Inferior parietal cortex (tissue), 1 donor: ENCODE data around the gene CGGBP1.
"Not testable (repeated sequence)": the region's sequence is repeated elsewhere in the genome, so short reads cannot be mapped to it uniquely, and the experiment has no call there.

Experiments used
- DNase-seq: peaks from one replicate; pipeline ENCODE4 v3.0.0-alpha.2; 2016; ENCODE audit errors: extremely low spot score

The CGGBP1 gene

DNA sequence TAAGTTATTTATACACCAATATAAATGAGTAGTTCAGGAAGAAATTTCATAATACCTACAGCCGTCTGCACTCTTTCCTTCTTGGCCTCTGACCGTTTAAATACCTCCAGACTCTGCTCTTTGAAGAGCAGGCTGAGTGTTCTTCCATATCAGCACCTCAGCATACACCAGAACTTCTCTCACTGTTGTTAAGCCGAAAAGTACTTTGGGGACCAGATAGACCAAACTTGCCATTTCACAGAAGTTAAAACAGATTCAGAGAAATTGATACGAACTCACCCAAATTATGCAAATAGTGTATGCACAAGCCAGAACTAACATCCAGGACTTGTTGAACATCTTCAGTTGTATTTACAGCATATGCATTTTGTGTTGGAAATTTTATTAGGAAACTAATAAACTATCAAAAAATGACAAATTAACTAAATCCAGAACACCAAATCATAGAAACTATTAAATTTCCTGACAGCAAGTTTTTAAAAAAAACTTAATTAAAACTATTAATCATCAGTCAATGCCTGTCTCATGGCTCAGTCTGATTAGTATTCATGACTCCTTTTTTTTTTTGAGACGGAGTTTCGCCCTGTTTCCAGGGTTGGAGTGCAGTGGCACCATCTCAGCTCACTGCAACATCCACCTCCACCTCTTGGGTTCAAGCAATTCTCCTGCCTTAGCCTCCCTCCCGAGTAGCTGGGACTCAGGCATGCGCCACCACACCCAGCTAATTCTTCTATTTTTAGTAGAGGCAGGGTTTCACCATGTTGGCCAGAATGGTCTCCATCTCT is 24.1 kb downstream of the CGGBP1 start:
- no peak for DNase-seq

- no peak for DNase-seq
Observed at GRCh38 chr3:88033808-88034207, 25.0 kb downstream of the CGGBP1 start.

GRCh38 chr3:88033079-88033478 is 25.7 kb downstream of the CGGBP1 start:
- DNase-seq: no peak

DNA sequence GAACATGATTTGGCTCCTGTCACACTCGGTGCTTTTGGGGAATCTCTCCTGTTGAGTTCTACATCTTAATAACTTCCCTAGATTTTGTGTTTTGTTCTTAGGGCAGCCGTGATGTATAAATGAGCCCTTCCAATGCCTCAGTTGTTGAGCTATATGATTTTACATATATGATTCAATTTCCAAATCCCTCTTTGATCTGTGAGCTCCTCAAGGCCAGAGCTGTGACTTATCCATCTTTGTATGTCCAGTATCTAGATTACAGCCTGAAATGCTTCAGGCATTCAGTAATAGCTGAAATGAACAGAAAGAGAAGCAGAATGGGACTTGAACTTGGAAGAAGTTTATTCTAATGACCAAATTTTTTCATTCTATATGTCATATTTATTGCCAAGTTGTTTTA is 26.6 kb downstream of the CGGBP1 start:
- no peak for DNase-seq

DNA sequence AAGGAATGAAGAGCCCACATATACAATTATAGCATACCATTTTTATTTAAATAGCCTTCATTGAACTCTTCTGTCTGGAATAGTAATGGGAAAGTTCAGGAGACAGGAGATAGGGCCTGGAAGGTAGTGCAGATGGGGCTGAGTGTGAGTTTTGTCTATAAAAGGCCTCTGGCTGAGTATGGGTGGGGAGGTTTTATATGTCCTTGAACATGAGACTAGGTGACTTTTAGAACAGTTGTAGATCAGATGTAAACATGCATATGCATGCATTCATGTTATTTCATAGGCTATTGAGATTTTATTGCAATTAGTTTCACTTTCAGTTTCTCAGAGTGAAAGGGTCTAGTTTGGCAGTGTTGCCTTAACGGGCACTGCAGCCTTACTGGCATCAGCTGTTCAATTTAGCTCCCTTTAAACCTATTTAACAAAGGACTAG is 27.1 kb downstream of the CGGBP1 start:
- DNase-seq: peak; percentile 60

GRCh38 chr3:88030210-88030609 is 28.6 kb downstream of the CGGBP1 start:
- no peak for DNase-seq

GRCh38 chr3:88028876-88029275 is 29.9 kb downstream of the CGGBP1 start:
- no peak for DNase-seq

DNA sequence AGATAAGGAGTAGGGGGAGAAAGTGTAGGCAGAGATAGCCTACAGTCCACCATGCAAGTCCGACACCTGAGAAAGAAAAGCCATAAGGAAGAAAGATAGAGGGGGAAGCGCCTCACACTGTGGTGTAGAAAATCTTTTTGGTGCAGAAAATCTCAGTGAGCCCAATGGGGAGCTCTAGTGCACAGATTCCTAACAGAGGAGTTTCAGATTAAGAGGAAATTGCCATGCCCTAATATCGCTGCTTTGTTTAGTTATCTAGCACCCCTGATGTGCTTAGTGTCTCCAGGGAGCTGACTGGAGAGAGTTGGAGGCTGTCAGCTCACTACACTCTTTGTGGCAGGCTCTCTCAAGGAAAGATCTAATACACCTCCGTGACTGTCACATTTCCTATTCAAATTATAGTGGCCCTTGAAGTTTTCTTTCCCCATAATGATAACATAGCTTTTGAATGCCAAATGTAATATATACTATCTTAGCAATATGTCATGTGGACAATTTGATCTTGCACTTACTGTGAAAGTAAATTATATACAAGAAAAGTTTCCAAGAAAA is 33.7 kb downstream of the CGGBP1 start:
- DNase-seq: no peak

DNA sequence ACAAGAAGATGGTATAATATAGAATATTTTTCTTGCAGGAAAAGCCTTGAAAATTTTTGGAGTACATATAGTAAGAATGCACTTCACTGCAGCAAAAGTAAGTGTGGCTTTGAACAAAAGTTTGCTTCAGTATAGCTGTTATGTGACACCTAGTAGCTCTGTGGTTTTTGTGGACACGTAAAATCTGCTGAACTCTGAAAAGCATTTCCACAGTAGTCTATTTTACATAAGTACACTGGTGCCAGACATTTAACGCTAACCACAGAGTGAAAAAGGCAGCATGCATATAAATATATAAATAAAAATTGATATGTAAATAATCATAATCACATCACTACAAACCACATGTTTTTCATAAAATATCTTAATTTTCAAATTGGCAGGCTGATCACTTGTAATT is 39.8 kb downstream of the CGGBP1 start:
- no peak for DNase-seq

GRCh38 chr3:88015656-88016055 is 43.1 kb downstream of the CGGBP1 start:
- not testable (repeated sequence) for DNase-seq

DNA sequence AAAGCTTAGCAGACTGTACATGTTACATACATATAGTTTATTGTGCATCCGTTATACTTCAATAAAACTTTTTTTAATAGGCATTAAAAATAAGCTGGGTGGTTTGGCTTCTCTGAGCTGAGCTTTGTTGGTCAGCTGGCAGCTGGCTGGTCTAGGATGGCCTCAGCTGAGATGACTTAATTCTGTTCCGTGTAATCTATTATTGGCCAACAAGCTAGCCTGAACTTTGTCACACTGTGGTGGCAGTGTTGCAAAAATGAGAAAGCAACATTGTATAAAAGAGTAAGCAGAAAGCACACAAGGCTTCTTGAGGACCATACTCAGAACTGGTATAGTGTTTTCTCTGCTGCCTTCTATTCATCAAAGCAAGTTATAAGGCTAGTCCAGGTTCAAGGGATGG is 45.2 kb downstream of the CGGBP1 start:
- no peak for DNase-seq

- no peak for DNase-seq
Observed at GRCh38 chr3:88010810-88011209, 48.0 kb downstream of the CGGBP1 start.

DNA sequence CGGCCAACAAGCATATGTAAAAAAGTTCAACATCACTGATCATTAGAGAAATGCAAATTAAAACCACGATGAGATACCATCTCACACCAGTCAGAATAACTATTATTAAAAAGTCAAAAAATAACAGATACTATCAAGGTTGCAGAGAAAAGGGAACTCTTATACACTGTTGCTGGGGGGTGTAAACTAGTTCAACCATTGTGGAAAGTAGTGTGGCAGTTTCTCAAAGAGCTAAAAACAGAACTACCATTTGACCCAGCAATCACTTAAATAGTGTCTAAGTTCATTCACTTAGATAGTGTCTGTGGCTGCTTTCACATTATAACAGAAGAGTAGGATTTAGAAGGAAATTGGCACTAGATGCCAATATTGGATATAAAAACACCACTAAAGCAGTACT is 49.7 kb downstream of the CGGBP1 start:
- DNase-seq: no peak

- peak; percentile 31 for DNase-seq
Observed at GRCh38 chr3:88005066-88005465, 53.7 kb downstream of the CGGBP1 start.

DNA sequence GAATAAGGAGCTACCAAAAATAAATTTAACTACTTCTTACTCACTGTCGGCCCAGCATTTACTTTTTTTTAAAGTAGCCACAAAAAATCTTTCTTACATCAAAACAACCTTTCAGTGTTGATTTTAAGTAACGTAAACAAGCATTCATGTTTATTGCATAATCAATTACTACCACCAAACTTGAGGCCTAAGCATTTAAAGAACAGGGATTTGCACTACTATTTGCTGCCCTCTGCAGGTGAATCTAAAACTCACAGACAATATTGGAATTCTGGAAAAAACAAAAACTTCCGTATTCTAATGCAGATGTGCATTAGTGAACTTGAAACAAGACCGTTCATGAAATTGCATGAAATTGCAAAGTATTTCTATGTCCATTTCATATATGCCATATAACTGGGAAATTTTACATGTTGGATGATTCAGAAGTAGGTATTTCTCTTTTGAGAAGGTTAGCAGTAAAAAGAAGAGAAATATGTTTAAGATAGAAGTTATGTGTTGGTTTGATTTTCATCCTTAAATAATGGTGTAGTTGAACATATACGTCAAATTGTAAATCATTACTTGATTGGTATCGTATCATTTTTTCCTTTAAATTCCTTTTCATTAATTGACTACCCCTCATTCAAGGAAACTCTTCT is 55.6 kb downstream of the CGGBP1 start:
- peak; percentile 73 for DNase-seq

- DNase-seq: no peak
Observed at GRCh38 chr3:88002448-88002847, 56.4 kb downstream of the CGGBP1 start.
